Panc1 (cell line): ENCODE results near the gene URGCP.

Experiments used
- TCF7L2 ChIP-seq: IDR thresholded peaks from 2 replicates; pipeline ENCODE4 v1.6.1; 2011; ENCODE audit warnings: mild to moderate bottlenecking, low read depth, low read length, inconsistent platforms
- TF ChIP-seq, protein P1 (sequence below): fragments of 450-650 bp; IDR thresholded peaks from 2 replicates; pipeline ENCODE4 v1.5.1; 2017; ENCODE audit warnings: mild to moderate bottlenecking

DNA sequence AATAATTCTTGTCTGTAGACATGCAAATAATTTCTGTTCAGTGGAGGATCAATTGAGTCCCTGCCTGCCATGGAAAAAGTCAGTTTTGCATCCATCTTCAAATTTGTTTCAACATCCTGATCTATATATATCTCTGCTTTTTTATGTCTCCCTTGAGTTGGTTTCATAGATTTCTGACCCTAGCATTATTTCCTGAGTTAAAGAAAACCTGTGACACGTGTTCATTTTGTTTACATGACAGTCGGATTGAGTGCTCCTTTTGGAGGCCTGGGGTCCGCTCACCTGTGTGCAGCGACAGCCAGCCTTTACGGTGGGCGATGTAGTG, 37.8 kb downstream of the URGCP start:
- TF ChIP-seq, protein P1, sequence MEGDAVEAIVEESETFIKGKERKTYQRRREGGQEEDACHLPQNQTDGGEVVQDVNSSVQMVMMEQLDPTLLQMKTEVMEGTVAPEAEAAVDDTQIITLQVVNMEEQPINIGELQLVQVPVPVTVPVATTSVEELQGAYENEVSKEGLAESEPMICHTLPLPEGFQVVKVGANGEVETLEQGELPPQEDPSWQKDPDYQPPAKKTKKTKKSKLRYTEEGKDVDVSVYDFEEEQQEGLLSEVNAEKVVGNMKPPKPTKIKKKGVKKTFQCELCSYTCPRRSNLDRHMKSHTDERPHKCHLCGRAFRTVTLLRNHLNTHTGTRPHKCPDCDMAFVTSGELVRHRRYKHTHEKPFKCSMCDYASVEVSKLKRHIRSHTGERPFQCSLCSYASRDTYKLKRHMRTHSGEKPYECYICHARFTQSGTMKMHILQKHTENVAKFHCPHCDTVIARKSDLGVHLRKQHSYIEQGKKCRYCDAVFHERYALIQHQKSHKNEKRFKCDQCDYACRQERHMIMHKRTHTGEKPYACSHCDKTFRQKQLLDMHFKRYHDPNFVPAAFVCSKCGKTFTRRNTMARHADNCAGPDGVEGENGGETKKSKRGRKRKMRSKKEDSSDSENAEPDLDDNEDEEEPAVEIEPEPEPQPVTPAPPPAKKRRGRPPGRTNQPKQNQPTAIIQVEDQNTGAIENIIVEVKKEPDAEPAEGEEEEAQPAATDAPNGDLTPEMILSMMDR, result no peak
- TF ChIP-seq TCF7L2, result no peak
